Astrocyte of the spinal cord (primary cell): ENCODE measurements around the gene KRTAP4-11.
"Not testable (repeated sequence)": the region's sequence is repeated elsewhere in the genome, so short reads cannot be mapped to it uniquely, and the experiment has no call there.

Experiments used
- DNase-seq: peaks from one replicate; pipeline ENCODE4 v3.0.0; 2011; ENCODE audit warnings: low read depth, low spot score
- H3K4me3 ChIP-seq: 2 replicates; pipeline ENCODE4 v1.5.1; 2011; ENCODE audit warnings: low read depth, mild to moderate bottlenecking, low read length, moderate library complexity
- CTCF ChIP-seq: IDR thresholded peaks from 2 replicates; pipeline ENCODE4 v1.5.1; 2012; ENCODE audit warnings: low read depth, mild to moderate bottlenecking, low read length, inconsistent platforms
- in situ Hi-C: cut with HindIII; loops from 2 replicates; pipeline ENCODE4 v1.10.0; 2017; ENCODE audit warnings: low sequenced_read_pairs

The KRTAP4-11 gene

GRCh38 chr17:41149652-41149985 lies 31.4 kb upstream of the KRTAP4-11 start, which contains the start of gene KRTAP4-5:
KRTAP4-5 (minus strand) TSS chr17:41149825; CDS start chr17:41149767, 58 bp downstream.
- DNase-seq, result no peak
- no peak within 1 kb of the TSS for H3K4me3 ChIP-seq
- in situ Hi-C loops, result no loop called here
- TF ChIP-seq CTCF, result no peak

- H3K4me3 ChIP-seq, in situ Hi-C loops, DNase-seq: not testable (repeated sequence)
These were observed 30.9 kb upstream of the KRTAP4-11 start for GRCh38 chr17:41148971-41149651.

- no peak for TF ChIP-seq CTCF
- no peak for DNase-seq
- no peak overlapping the region for H3K4me3 ChIP-seq
- in situ Hi-C loops, result no loop called here
These were observed 29.5 kb upstream of the KRTAP4-11 start for GRCh38 chr17:41147531-41148204.

- no peak overlapping the region for H3K4me3 ChIP-seq
- in situ Hi-C loops, result no loop called here
- no peak for DNase-seq
- no peak for TF ChIP-seq CTCF
These were observed 27.1 kb upstream of the KRTAP4-11 start for GRCh38 chr17:41145261-41145660.

- DNase-seq, result no peak
- no peak overlapping the region for H3K4me3 ChIP-seq
- no peak for TF ChIP-seq CTCF
- in situ Hi-C loops, result no loop called here
These were observed 26.7 kb upstream of the KRTAP4-11 start for GRCh38 chr17:41144846-41145245.

GRCh38 chr17:41141361-41141760 lies 23.2 kb upstream of the KRTAP4-11 start:
- TF ChIP-seq CTCF, result no peak
- H3K4me3 ChIP-seq, result no peak overlapping the region
- in situ Hi-C loops, result no loop called here
- DNase-seq, result no peak

- no peak within 1 kb of the TSS for H3K4me3 ChIP-seq
- DNase-seq, result peak; percentile 70
- no peak for TF ChIP-seq CTCF
- in situ Hi-C loops, result no loop called here
These were observed 22.4 kb upstream of the KRTAP4-11 start, which contains the start of gene KRTAP4-6 for GRCh38 chr17:41140360-41141131. KRTAP4-6 (minus strand) TSS chr17:41140544; CDS start chr17:41140487, 57 bp downstream.

GRCh38 chr17:41139865-41140264 lies 21.7 kb upstream of the KRTAP4-11 start:
- H3K4me3 ChIP-seq, DNase-seq, in situ Hi-C loops: not testable (repeated sequence)
